NCI-H524 (cell line): Measurements from ENCODE around the gene PCDHGB5.

Source experiments
- DNase-seq, 2 experiments: peaks; one replicate each; lab custom pipeline; 2025; lab: John Stamatoyannopoulos, UW

PCDHGB5 gene

DNA sequence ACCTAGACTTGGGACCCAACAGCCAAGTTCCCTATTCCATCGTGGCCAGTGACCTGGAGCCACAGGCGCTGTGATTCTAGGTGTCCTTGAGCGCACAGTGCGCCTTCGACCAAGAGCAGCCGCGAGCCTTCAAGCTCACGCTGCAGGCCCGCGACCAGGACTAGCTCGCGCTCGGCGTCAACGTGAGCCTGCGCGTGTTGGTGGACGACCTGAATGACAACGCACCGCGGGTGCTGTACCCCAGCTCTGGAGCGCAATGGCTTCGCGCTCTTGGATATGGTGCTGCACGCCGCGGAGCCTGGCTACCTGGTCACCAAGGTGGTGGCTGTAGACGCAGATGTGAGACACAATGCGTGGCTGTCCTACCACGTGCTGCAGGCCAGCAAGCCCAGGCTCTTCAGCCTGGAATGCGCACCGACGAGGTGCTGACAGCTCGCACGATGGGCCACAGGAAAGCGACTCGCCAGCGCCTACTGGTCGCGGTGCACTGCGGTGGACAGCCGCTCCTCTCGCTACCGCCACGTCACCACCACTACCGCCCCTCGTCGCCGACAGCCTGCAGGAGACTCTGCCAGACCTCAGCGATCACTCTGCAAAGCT, 43.9 kb downstream of the PCDHGB5 start:
- DNase-seq = no peak
